HS-5 (cell line): ENCODE data around the gene OTUB1.

Source experiments
- DNase-seq: peaks from one replicate; pipeline ENCODE4 v3.0.0-alpha.2; 2012; ENCODE audit warnings: low read depth

OTUB1 gene

DNA sequence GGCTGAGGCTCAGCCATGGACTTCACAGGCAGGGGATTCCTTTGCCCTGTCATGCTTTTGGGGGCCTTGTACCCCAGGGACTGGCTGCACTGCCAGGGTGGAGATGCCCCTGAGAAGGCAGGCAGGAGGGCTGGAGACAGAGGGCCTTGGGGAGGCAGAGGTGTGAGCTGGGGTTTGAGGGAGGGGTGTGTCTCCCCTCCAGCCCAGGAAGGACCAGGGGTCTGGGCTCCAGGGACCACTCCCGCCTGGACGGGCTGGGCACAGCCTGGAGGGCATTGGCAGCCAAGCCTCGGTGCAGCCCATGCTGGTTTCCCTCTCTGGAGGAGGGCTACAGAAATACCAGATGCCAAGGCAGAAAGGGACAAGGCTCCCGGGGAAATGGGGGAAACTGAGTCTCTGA, 19.5 kb downstream of the OTUB1 start:
- DNase-seq = no peak

DNA sequence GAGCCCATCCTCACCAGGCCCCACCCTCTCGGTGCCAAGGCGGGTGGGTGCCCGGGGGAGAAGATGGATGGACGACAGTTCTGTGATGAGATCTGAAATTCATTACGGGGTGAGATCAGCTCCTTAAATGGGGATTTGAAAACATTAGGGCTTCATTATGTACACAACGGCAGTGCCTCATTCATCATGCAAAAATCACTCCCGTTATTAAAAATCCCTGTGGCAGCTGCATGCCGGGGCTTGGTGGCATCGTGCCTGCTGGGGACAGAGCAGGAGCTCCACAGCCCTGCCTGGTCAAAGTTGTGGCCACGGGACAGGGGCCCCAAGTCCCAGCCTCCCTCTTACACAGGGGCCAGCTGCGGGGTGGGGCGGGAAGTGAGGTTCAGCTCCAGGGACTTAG, 20.2 kb downstream of the OTUB1 start:
- no peak for DNase-seq

- DNase-seq = no peak
Observed at GRCh38 chr11:64007160-64007628, 21.0 kb downstream of the OTUB1 start.

DNA sequence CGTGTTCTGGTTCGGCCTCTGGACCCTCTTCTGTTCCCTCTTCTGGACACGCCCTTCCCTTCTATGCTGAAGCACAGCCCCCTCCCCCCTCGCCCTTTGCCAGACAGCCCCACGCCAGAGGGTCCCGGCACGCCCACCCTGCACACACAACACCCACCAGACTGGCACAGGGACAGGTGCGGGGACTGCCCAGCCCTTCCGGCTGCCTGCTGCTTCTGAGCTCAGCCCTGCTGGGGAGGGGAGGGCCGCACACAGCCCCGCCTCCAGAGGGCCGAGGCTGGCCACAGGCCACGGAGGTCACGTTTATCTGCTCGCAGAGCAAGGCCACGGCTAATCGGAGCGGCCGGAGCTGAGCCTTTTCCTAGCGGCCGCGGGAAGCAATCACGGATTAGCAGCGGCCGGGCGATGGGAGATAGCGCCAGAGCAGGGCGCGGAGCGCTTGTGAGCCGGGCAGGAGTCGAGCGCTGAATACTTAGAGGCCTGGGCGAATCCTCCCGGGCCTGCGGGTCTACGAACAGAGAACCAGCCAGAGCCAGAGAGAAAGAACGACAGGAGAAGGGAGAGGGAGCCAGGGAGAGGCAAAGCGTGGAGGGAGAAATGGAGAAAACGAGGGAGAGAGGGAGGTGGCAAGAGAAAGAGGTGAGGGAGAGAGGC, 21.5 kb downstream of the OTUB1 start:
- DNase-seq = no peak

DNA sequence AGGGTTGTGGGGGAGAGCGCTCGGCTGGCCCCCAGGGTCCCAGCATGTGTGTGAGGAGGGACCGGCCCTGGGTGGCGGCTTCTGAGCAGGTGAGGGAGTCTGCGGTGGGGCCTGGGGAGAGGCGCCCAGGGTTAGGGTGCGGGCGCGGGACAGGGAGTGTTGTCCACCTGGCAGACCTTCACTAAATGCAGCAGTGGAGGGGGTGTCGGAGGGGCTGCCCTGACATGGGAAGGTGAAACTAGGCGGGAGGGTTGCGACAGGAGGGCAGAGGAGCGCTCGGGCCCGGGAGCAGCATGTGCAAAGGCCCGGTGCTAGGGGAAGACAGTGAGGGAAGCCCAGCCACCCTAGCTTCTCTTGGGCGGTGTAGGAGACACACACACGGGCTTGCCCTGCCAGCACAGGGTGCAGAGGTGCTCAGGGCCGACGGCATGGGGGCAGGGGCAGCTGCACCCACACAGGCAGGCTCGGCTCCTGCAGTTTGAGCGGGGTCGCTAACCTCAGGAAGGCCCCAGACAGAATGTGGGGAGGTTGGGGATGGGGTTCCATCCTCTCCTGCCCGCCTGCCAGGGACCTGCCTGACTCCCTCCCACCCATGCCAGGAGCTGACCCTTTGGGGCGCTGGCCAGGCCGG, 22.2 kb downstream of the OTUB1 start:
- DNase-seq = no peak

- no peak for DNase-seq
Observed at GRCh38 chr11:64008914-64009633, 22.8 kb downstream of the OTUB1 start.

DNA sequence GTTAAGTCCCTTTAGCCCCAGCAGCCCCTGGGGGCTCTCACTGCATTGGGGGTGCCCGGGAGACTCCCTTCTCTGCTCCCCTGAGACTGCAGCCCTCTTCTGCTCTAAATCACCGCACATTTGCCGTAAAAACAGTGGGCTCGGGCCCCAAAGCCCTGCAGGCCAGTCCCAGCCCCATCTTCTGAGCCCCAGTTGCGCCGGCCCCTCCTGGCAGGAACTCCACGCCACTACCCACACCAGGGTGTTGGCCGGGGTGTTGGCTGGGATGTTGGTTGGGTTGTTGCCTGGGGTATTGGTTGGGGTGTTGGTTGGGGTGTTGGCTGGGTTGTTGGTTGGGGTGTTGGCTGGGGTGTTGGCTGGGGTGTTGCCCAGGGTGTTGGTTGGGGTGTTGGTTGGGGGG, 23.5 kb downstream of the OTUB1 start:
- DNase-seq = no peak

DNA sequence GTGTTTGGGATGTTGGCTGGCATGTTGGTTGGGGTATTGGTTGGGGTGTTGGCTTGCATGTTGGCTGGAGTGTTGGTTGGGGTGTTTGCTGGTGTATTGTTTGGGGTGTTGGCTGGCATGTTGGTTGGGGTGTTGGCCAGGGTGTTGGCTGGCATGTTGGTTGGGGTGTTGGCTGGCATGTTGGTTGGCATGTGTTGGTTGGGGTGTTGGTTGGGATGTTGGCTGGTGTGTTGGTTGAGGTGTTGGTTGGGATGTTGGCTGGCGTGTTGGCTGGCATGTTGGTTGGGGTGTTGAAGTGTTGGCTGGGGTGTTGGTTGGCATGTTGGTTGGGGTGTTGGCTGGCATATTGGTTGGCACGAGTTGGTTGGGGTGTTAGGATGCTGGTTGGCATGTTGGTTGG, 24.5 kb downstream of the OTUB1 start:
- no peak for DNase-seq

GRCh38 chr11:64011371-64011770, 25.1 kb downstream of the OTUB1 start:
- no peak for DNase-seq

DNA sequence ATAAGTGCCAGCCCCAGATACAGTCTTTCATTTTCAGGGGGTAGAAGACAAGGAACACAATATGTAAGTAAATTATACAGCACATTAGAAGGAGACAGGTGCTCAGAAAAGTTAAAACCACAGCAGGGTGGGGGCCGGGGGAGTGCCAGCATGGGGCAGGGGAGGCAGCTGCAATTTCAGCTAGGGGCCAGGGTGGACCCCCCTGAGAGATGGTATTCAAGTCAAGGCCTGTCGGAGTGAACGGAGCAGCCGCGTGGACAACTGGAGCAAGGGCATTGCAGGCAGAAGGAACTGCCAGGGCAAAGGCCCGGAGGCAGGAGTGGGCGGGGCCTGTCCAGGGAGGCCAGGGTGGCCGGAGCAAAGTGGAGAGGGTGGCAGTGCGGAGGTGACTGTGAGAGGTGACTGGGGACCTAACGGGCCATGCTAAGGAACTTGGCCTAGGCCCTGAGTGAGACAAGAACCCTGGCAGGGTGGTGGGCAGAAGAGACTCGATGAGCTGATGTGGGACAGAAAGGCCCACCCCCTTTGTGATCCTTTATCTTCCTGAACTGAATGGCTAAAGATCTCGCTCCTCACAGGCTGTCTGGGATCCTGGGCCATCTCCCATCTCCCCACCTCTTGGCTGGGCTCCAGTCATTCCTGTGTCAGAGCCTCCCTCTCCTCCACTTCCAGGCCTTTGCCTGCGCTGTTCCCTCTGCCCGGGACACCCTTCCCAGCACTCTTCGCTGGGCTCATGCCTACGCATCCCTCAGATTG, 27.1 kb downstream of the OTUB1 start:
- DNase-seq = no peak

GRCh38 chr11:64014356-64014755, 28.1 kb downstream of the OTUB1 start:
- no peak for DNase-seq

DNA sequence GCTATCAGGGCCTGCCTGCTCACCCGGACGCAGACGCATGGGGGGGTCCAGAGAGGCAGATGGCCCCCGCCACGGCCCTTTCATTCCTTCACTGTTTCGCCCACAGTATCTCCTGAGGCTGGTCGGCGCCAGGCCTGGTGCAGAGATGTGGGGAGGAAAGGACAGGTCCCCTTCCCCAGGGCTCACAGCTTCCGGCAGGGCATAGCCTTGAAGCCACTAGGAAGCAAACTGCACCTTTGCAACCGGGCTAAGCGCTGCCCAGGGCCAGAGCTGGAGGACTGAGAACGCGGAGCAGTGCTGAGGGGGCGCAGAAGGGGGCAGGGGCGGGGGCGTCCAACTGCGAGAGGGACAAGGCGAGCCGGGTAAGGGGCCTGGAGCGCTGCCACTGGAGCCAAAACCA, 29.3 kb downstream of the OTUB1 start:
- no peak for DNase-seq

DNA sequence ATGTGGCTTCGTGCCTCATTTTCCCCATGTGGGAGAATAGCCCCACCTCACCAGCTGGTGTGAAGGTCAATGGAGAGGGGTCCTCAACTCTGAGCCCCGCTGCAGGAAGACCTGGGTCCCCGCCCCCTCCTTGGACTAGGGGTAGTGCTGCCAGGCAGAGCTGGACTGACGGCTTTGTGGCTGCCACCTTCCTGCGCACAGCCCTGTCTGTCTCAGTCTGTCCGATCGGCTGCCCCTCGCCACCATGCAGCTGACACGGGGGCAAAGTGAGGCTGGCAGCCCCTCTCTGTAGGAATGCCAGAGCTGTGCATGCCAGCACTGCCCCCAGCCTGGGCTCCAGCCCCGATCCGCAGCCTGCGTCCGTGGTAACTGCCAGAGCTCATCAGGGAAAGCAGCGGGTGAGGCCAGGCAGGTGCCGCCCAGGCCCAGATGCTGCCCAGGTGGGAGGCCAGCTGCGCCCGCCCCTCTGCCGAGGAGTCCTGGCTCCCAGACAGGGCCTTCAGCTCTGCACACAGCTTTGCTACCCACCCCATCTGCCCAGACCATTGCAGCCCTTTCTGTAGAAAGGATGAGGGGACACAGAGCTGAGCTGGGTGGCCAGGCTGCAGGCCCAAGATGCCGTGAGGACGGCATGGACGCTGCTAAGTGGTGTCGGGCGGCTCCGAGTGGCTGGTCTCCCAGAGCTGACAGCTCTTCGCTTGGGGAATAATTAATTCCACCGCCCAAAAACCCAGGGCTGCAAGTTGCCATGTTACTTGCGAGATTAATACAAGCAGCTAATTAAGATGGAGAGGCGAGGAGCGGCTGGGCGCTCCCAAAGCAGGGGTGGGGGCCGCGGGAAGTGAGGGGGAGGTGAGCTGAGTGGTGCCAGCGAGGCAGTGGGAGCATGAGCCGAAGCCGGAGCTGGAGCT, 30.0 kb downstream of the OTUB1 start:
- DNase-seq = no peak

DNA sequence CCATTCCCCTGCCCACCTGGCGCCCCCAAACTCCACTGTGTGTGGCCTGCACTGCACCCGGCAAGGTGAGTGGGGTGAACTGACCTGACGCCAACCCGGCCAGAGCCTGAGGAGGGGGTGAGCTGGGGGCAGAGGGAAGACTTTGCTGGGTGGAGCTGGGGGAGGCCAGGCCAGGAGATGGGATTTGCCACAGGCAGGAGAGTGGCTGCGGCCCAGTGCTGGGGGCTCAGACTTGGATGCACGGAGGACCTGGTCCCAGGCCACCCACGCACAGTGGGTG, 31.6 kb downstream of the OTUB1 start:
- no peak for DNase-seq

- no peak for DNase-seq
Observed at GRCh38 chr11:64018310-64018709, 32.1 kb downstream of the OTUB1 start.

GRCh38 chr11:64019106-64020037, 33.1 kb downstream of the OTUB1 start:
- no peak for DNase-seq

DNA sequence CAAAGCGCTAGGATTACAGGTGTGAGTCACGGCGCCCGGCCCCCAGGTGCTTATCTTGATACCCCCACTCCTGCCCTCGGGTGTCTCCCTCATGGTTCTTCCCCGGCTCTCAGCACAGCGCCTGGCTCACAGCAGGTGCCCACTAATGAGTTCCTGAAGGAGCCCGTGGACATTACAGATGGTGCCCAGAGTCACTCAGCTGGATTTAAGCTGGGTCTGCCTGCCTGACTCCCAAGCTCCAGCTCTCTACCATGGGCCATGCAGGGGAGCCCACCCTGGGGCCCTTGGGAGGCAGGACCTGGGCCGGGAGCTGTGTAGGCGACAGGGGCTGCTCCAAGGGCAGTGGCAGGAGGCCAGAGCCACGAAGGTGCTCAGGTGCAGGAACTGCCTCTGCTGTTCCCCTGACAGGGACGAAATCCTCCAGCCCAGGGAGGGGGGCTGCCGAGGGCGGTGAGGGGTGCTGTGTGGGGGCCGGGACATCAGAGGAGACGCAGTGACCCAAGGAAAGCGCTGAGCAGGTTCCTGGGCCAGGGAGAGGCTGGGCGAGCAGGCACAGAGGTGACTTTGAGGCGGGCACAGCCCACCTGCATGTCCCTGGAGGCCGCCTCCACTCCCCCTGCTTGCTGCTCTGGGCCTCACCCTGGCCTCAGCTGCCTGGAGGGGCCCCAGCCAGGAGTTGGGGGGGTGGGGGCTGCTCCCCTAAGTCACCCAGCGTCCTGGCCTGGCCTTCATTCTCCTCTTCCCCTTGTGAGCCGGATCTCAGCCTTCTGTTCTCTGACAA, 34.9 kb downstream of the OTUB1 start:
- DNase-seq = no peak

GRCh38 chr11:64021757-64022093, 35.5 kb downstream of the OTUB1 start:
- DNase-seq = no peak

DNA sequence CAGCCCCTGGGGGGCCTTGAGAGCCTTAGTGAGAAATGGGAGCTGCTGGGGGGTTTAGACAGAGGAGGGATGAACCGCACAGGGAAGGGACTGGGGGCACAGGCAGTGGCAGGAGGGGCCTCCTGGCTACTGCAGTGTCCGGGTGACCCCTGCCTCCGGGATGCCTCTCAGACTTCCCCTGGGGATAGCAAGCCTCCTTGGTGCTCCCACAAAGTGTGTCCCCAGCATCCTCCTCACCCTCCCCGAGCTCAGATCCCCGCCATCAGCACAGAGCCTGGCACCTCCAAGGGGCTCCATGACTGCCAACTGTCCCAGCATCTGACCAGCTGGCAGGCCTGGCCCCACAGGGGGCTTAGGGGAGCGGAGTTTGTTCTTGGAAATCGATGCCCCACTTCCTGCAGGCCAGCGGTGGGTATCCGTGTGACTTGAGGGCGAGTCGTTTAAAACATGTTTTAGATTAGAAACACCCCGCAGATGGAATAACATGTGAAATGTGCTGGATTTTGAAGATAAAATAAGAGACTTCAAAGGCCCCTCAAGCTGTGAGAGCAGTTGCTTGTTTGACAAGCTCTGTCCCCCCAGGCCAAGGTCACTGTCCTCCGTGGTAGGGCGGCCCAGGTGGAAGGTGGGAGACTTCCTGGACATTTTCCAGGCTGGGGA, 36.0 kb downstream of the OTUB1 start:
- DNase-seq = no peak
